Measurements from ENCODE around the gene ADPRHL1.
A peak's percentile ranks its signal among the peaks of the same experiment; 100 is the strongest.

The ADPRHL1 gene

DNA sequence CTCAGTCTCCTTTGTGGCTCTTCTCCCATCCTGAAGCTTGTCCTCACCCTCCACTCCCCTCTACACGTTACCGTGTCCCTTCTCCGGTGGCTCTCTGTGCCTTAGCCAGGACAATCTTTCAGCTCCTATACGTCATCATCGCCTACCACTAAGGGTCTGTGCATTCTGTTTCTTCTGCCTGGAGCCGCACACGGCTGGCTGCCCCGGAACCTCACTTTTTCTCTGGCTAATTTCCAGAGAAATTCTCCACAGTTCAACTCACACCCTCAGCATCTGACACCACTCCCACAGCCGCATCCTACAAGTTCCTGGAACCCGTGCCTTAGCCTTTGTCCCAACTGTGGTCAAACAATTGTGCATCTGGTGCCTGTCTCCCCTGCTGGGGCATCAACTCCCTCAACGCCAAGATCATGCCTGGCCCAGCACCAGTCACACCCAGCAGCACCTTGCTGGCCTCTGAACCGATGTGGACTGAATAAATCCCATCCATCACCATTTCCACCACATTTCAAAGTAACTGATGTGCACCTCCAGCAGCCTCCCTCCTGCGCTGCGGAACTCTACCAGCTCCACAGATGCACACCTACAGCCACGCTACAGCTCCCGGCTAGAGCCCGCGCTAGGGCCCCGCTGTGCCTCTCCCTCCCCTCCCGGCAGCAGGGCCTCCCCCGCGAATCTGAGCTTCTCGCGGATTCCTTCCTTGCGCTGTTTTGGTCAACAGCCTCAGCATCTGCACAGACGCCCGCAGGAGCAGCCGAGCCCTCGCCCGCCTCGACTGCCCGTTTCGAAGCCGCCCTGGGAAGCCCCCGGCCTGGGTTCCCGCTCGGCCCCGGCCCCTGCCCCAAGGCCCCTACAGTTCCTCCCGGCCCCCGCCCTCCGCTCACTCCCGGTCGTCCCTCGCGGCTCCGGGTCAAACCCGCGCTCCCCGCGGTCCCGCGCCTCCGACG lies 36.5 kb upstream of the ADPRHL1 start:
- peak overlapping the region; percentile 84 for H3K27ac ChIP-seq
- TF ChIP-seq, protein P1, sequence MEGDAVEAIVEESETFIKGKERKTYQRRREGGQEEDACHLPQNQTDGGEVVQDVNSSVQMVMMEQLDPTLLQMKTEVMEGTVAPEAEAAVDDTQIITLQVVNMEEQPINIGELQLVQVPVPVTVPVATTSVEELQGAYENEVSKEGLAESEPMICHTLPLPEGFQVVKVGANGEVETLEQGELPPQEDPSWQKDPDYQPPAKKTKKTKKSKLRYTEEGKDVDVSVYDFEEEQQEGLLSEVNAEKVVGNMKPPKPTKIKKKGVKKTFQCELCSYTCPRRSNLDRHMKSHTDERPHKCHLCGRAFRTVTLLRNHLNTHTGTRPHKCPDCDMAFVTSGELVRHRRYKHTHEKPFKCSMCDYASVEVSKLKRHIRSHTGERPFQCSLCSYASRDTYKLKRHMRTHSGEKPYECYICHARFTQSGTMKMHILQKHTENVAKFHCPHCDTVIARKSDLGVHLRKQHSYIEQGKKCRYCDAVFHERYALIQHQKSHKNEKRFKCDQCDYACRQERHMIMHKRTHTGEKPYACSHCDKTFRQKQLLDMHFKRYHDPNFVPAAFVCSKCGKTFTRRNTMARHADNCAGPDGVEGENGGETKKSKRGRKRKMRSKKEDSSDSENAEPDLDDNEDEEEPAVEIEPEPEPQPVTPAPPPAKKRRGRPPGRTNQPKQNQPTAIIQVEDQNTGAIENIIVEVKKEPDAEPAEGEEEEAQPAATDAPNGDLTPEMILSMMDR (IDR thresholded peaks at IDR 0.05), result no peak
- no peak for TF ChIP-seq ZFX (IDR thresholded peaks at IDR 0.05; ENCODE audit: borderline replicate concordance)

- peak overlapping the region; percentile 84; the same call in 1 of the 2 replicates for H3K27ac ChIP-seq
- TF ChIP-seq, protein P1 (IDR thresholded peaks at IDR 0.05), result peak; percentile 28; the same call in 1 of the 2 replicates
- no peak for TF ChIP-seq ZFX (IDR thresholded peaks at IDR 0.05; ENCODE audit: borderline replicate concordance)
Measured at GRCh38 chr13:113489171-113489548, 35.9 kb upstream of the ADPRHL1 start.

GRCh38 chr13:113488283-113488682 lies 35.0 kb upstream of the ADPRHL1 start:
- TF ChIP-seq, protein P1 (IDR thresholded peaks at IDR 0.05), result no peak
- TF ChIP-seq ZFX (IDR thresholded peaks at IDR 0.05; ENCODE audit: borderline replicate concordance), result no peak
- no peak overlapping the region for H3K27ac ChIP-seq

GRCh38 chr13:113486698-113487097 lies 33.4 kb upstream of the ADPRHL1 start:
- peak overlapping the region; percentile 53 for H3K27ac ChIP-seq
- TF ChIP-seq ZFX (IDR thresholded peaks at IDR 0.05; ENCODE audit: borderline replicate concordance), result no peak
- TF ChIP-seq, protein P1 (IDR thresholded peaks at IDR 0.05), result no peak

DNA sequence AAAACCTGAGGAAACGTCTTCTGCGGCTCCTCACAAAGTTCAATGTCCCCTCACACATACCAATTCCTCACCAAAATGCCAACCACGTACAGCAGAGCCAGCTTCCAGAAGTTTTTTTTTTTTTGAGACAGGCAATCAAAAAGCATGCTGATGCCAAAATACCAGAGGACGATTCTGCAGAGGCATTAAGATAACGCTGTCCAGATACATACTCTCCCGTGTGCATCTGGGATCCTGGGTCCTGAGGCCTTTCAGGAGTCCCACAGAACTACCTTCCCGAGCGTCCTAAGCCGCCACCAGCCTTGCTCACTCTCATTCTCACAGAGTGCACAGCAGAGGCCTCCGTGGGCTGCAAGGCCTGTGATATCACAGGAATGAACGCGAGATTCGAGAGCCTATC lies 32.3 kb upstream of the ADPRHL1 start:
- H3K27ac ChIP-seq, result no peak overlapping the region
- TF ChIP-seq, protein P1 (IDR thresholded peaks at IDR 0.05), result no peak
- TF ChIP-seq ZFX (IDR thresholded peaks at IDR 0.05; ENCODE audit: borderline replicate concordance), result no peak

DNA sequence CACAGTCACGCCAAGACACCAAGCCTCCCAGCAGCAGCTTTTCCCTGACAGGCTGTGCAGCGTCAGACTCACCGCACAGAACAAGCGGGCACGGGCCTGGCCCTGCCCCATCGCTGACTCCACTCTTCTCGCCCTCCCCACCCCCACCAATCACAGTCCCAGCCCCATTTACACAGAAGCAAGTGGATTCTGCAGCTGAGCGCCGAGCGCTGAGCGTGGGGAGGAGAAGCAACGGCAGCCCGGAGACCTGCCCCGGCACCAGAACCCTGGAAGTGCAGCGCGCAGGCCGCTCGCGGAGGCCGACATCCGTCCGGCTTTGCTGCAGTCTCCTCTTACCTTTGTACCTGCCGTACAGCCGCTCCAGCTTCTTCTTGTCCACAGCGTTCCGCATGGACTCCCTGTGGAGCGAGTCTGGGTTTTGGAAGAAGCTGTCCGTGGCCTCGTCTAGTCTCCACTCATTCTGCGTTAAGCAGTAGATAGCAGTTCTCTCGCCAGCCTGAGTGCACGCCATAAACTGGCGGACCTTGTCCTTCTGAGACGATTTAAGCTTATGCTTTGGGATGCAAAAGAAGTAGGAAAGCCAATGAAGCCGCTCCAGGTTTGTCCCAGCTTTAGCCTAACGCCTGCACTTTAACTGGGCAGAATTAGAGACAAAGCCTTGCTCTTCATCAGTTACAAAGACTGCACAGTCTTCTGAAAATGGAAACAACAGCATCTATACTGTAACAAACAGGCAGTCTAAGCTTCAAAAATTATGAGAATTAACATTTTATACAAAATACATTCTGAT lies 30.4 kb upstream of the ADPRHL1 start:
- TF ChIP-seq ZFX (IDR thresholded peaks at IDR 0.05; ENCODE audit: borderline replicate concordance), result no peak
- TF ChIP-seq, protein P1 (IDR thresholded peaks at IDR 0.05), result no peak

More for the DNA sequence above, 30.4 kb upstream of the ADPRHL1 start:
- no peak overlapping the region for H3K27ac ChIP-seq

Data from 22Rv1 (cell line).